LNCaP clone FGC (cell line): ENCODE data around the gene LRRC4C.

Source experiments
- DNase-seq: peaks from one replicate; pipeline ENCODE4 v3.0.0-alpha.2; 2011; ENCODE audit warnings: low read depth
- H3K4me3 ChIP-seq: 2 replicates; pipeline ENCODE4 v1.5.1; 2011; ENCODE audit warnings: mild to moderate bottlenecking, low read depth, low read length, control low read depth
- CTCF ChIP-seq: IDR thresholded peaks from 2 replicates; pipeline ENCODE4 v1.5.1; 2012; ENCODE audit warnings: mild to moderate bottlenecking; ENCODE audit not compliant: control insufficient read depth, insufficient read depth; ENCODE audit errors: extremely low read depth

The LRRC4C gene

GRCh38 chr11:40286137-40286536 lies 1173.3 kb downstream of the LRRC4C start:
- H3K4me3 ChIP-seq = no peak overlapping the region
- no peak for DNase-seq
- TF ChIP-seq CTCF = no peak

- no peak overlapping the region for H3K4me3 ChIP-seq
- DNase-seq = no peak
Observed at GRCh38 chr11:40285558-40285957, 1173.9 kb downstream of the LRRC4C start.

DNA sequence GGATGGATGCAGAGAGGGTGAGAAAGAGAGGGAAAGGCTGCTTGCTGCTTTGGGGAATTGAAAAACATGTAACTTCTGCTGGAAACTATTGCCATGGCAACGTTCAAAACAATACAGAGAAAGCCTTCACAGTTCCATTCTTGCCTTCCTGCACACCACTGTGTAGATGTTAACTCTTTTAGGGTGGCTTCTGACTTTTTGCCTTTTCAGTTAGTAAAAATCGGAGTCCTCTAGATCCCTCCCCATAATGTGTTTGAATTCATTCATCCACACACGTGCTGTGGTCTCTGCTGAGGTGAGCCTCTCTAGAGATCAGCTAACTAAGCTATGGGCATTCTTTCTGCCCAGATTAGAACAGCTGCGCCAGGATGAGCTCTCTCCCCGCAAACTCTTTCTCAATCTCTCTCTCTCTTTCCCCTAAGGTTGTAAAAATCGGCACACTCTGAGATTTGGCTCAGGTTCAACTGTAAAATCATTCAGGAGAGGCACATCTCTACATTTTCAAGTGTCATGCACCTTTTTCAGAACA lies 1178.3 kb downstream of the LRRC4C start:
- H3K4me3 ChIP-seq = no peak overlapping the region

More at GRCh38 chr11:40285558-40285957, 1173.9 kb downstream of the LRRC4C start:
- no peak for TF ChIP-seq CTCF

GRCh38 chr11:40280159-40281051 lies 1179.0 kb downstream of the LRRC4C start:
- no peak for DNase-seq
- H3K4me3 ChIP-seq = no peak overlapping the region
- TF ChIP-seq CTCF = no peak

More for the DNA sequence above, 1178.3 kb downstream of the LRRC4C start:
- DNase-seq = no peak
- no peak for TF ChIP-seq CTCF

- no peak overlapping the region for H3K4me3 ChIP-seq
- DNase-seq = no peak
- TF ChIP-seq CTCF = no peak
Observed at GRCh38 chr11:40276960-40277359, 1182.5 kb downstream of the LRRC4C start.

GRCh38 chr11:40274017-40274416 lies 1185.4 kb downstream of the LRRC4C start:
- DNase-seq = no peak
- no peak for TF ChIP-seq CTCF
- H3K4me3 ChIP-seq = no peak overlapping the region
